HG03439 (cell line): ENCODE measurements around the gene CYB5D1.

Experiments used
- ATAC-seq: cut with Tn5 transposase; IDR thresholded peaks from one replicate; pipeline ENCODE4 v1.9.1; 2021; ENCODE audit warnings: mild to moderate bottlenecking, moderate library complexity; ENCODE audit not compliant: unreplicated experiment

Gene CYB5D1

GRCh38 chr17:7833011-7833794 lies 24.6 kb upstream of the CYB5D1 start:
- no peak for ATAC-seq

GRCh38 chr17:7833795-7834541 lies 23.8 kb upstream of the CYB5D1 start, which contains the start of gene KDM6B:
Gene KDM6B, plus strand, starts transcription at chr17:7834217. Its CDS starts 11,338 bp downstream, at chr17:7845555.
- peak; percentile 41 for ATAC-seq

GRCh38 chr17:7834542-7834956 lies 23.3 kb upstream of the CYB5D1 start:
- ATAC-seq: no peak

- peak; percentile 39 for ATAC-seq
Measured at GRCh38 chr17:7834957-7835813, 22.6 kb upstream of the CYB5D1 start.

- ATAC-seq: peak; percentile 31
Measured at GRCh38 chr17:7835814-7836595, 21.8 kb upstream of the CYB5D1 start.

- ATAC-seq: no peak
Measured at GRCh38 chr17:7836596-7837407, 21.0 kb upstream of the CYB5D1 start.

GRCh38 chr17:7837408-7838088 lies 20.3 kb upstream of the CYB5D1 start:
- ATAC-seq: no peak

GRCh38 chr17:7838090-7839075 lies 19.4 kb upstream of the CYB5D1 start:
- no peak for ATAC-seq

- no peak for ATAC-seq
Measured at GRCh38 chr17:7839190-7839875, 18.5 kb upstream of the CYB5D1 start.

GRCh38 chr17:7839876-7840261 lies 17.9 kb upstream of the CYB5D1 start:
- no peak for ATAC-seq

GRCh38 chr17:7840441-7840840 lies 17.4 kb upstream of the CYB5D1 start:
- ATAC-seq: no peak

- ATAC-seq: no peak
Measured at GRCh38 chr17:7840875-7841274, 16.9 kb upstream of the CYB5D1 start.

GRCh38 chr17:7841396-7841914 lies 16.3 kb upstream of the CYB5D1 start:
- ATAC-seq: peak; percentile 3

- ATAC-seq: peak; percentile 28
Measured at GRCh38 chr17:7841915-7842379, 15.9 kb upstream of the CYB5D1 start.

GRCh38 chr17:7842380-7843256 lies 15.2 kb upstream of the CYB5D1 start:
- ATAC-seq: peak; percentile 16

- ATAC-seq: no peak
Measured at GRCh38 chr17:7843257-7843535, 14.6 kb upstream of the CYB5D1 start.
